HEK293T (cell line): ENCODE measurements around the gene MED16.

Experiments
- CTCF ChIA-PET: fragments of 350-600 bp; formaldehyde crosslinking; extraction: SDS; loops from one replicate; lab custom pipeline; 2021; ENCODE audit warnings: antibody characterized with exemption, inconsistent platforms; lab: Yijun Ruan, JAX
- POLR2A ChIA-PET: fragments of 350-600 bp; formaldehyde crosslinking; extraction: SDS; loops from one replicate; lab custom pipeline; 2020; ENCODE audit warnings: antibody characterized with exemption, inconsistent platforms; lab: Yijun Ruan, JAX
- DNase-seq: peaks from one replicate; pipeline ENCODE4 v3.0.0; 2012; ENCODE audit warnings: mixed read lengths; ENCODE audit errors: extremely low spot score
- ARNT ChIP-seq: fragments of 450-650 bp; IDR thresholded peaks from 2 replicates; pipeline ENCODE4 v1.6.1; 2017; ENCODE audit warnings: mild to moderate bottlenecking
- BHLHE40 ChIP-seq: fragments of 450-650 bp; IDR thresholded peaks from 2 replicates; pipeline ENCODE4 v1.6.1; 2016; ENCODE audit warnings: mild to moderate bottlenecking, moderate library complexity, borderline replicate concordance
- CTBP1 ChIP-seq: fragments of 450-650 bp; IDR thresholded peaks from 2 replicates; pipeline ENCODE4 v1.6.1; 2016; ENCODE audit warnings: borderline replicate concordance
- ELF4 ChIP-seq: fragments of 450-650 bp; IDR thresholded peaks from 2 replicates; pipeline ENCODE4 v1.6.1; 2017; ENCODE audit warnings: antibody characterized with exemption
- FOXA1 ChIP-seq: fragments of 450-650 bp; IDR thresholded peaks from 2 replicates; pipeline ENCODE4 v1.6.1; 2016; ENCODE audit warnings: mild to moderate bottlenecking
- FOXK2 ChIP-seq: fragments of 450-650 bp; IDR thresholded peaks from 2 replicates; pipeline ENCODE4 v1.6.1; 2016; ENCODE audit warnings: mild to moderate bottlenecking
- FOXM1 ChIP-seq: fragments of 450-650 bp; IDR thresholded peaks from 2 replicates; pipeline ENCODE4 v1.6.1; 2017; ENCODE audit warnings: mild to moderate bottlenecking, borderline replicate concordance
- HDGF ChIP-seq: fragments of 450-650 bp; IDR thresholded peaks from 2 replicates; pipeline ENCODE4 v1.6.1; 2017; ENCODE audit warnings: antibody characterized with exemption, borderline replicate concordance
- L3MBTL2 ChIP-seq: fragments of 450-650 bp; conservative IDR thresholded peaks from 2 replicates; pipeline ENCODE4 v1.6.1; 2016; ENCODE audit warnings: mild to moderate bottlenecking
- LEF1 ChIP-seq: fragments of 450-650 bp; IDR thresholded peaks from 2 replicates; pipeline ENCODE4 v1.6.1; 2017; ENCODE audit warnings: mild to moderate bottlenecking, borderline replicate concordance
- NFRKB ChIP-seq: fragments of 450-650 bp; IDR thresholded peaks from 2 replicates; pipeline ENCODE4 v1.6.1; 2016; ENCODE audit warnings: mild to moderate bottlenecking, moderate library complexity
- SP1 ChIP-seq: fragments of 450-650 bp; IDR thresholded peaks from 2 replicates; pipeline ENCODE4 v1.6.1; 2017
- SUZ12 ChIP-seq: fragments of 450-650 bp; IDR thresholded peaks from 2 replicates; pipeline ENCODE4 v1.6.1; 2016; ENCODE audit warnings: mild to moderate bottlenecking
- TARDBP ChIP-seq: fragments of 450-650 bp; IDR thresholded peaks from 2 replicates; pipeline ENCODE4 v1.6.1; 2016
- ZNF384 ChIP-seq: fragments of 450-650 bp; IDR thresholded peaks from 2 replicates; pipeline ENCODE4 v1.6.1; 2016
- TF ChIP-seq, protein P1 (sequence below): fragments of 450-650 bp; IDR thresholded peaks from 2 replicates; pipeline ENCODE4 v1.6.1; 2016

MED16 gene

DNA sequence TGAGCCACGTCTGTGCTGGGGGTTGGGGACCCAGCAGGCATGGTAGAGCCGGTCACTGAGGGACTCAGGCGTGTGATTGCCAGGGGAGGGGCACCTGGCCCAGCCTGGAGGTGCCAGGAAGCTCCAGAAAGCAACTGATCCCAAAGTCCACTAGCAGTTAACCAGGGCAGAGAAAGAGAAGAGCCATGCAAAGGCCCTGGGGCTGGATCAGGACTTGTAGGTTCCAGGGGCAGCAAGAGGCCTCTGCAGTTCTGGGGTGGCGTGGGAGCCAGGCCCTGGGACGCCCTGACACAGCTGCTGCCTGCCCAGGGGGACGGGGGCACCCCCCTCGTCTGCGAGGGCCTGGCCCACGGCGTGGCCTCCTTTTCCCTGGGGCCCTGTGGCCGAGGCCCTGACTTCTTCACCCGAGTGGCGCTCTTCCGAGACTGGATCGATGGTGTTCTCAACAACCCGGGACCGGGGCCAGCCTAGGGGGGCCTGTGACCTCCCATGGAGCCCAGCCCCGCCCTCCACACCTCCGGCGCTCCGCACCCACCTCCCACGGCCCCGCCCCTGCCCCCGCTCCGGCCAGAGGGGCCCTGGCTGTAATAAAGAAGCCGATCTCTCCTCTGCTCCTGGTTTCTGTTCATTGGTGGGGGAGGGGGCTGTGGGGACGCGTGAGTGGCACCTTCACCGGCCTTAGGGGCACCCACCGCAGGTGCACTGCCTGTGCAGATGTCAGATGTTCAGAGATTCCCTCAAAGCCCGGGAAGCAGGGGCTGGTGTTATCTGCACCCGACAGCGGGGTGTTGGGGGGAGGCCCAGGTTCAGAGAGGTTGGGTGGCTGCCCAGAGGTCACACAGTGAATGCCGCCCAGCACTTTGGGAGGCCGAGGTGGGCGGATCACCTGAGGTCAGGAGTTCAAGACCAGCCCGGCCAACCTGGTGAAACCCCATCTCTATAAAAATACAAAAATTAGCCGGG lies 61.3 kb downstream of the MED16 start:
- TF ChIP-seq LEF1 (no peak), FOXM1 (no peak), SP1 (no peak), CTBP1 (no peak), BHLHE40 (no peak), L3MBTL2 (no peak), ZNF384 (no peak)
- TF ChIP-seq, protein P1, sequence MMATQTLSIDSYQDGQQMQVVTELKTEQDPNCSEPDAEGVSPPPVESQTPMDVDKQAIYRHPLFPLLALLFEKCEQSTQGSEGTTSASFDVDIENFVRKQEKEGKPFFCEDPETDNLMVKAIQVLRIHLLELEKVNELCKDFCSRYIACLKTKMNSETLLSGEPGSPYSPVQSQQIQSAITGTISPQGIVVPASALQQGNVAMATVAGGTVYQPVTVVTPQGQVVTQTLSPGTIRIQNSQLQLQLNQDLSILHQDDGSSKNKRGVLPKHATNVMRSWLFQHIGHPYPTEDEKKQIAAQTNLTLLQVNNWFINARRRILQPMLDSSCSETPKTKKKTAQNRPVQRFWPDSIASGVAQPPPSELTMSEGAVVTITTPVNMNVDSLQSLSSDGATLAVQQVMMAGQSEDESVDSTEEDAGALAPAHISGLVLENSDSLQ: no peak
- ChIA-PET CTCF (no interaction called here), POLR2A (no interaction called here)
- DNase-seq: no peak

DNA sequence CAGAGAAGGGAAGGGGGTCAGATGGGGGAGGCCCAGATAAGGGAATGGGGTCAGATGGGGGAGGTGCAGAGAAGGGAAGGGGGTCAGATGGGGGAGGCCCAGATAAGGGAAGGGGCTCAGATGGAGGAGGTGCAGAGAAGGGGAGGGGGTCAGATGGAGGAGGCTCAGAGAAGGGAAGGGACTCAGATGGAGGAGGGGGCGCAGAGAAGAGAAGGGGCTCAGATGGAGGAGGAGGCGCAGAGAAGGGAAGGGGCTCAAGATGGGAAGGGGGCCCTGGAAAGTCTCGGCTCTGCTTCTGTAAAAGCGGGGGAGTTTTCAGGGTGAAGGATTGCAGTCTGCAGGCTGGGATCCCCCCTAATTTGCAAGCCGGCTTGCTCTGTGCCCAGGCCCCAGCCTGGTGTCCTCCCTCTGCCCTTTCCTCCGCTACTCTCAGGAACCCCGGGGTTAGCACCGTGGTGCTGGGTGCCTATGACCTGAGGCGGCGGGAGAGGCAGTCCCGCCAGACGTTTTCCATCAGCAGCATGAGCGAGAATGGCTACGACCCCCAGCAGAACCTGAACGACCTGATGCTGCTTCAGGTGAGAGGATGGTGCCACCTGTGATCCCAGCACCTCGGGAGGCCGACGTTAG lies 63.7 kb downstream of the MED16 start:
- CTCF ChIA-PET: no interaction called here
- TF ChIP-seq L3MBTL2 (no peak), NFRKB (no peak), BHLHE40 (no peak), CTBP1 (no peak), HDGF (no peak), FOXK2 (no peak), FOXM1 (no peak), ELF4 (no peak), LEF1 (no peak), SUZ12 (no peak), TARDBP (no peak), ZNF384 (no peak), SP1 (no peak), ARNT (no peak), FOXA1 (no peak)
- TF ChIP-seq, protein P1: no peak
- no peak for DNase-seq
- POLR2A ChIA-PET: no interaction called here

DNA sequence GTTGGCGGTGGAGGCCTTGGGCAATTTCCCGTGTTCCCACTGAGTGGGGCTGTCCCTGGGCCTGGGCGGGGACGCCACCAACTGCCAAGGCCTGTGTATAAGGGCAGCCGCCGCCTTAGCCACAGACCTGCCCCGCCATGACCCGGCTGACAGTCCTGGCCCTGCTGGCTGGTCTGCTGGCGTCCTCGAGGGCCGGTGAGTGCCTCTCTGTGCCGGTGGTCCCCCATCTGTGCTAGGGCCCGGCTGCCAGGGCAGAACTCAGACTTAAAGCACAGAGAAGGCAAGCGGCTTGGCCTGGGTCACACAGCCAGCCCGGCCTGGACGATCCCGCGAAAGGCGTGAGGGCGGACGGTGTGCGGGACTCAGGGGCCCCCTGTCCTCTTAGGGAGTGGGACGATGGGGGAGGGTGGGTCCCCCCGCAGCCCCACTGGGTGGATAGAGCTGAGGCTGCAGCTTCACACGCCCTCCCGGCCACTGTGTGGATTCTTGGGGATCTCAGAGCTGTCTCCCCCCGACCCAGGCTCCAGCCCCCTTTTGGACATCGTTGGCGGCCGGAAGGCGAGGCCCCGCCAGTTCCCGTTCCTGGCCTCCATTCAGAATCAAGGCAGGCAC lies 65.2 kb downstream of the MED16 start, which contains the start of gene AZU1:
Gene AZU1 (plus strand): TSS at position 128 of the 612 bp plus-strand sequence. CDS start 10 bp downstream, at position 138.
- no peak for DNase-seq
- ChIA-PET POLR2A (interaction anchor here (1.3 kb wide), 1 partner anchor 31 kb away, joined by 3 read pairs; no protein-coding TSS in a partner anchor), CTCF (no interaction called here)
- TF ChIP-seq FOXM1: no peak
- no peak for TF ChIP-seq L3MBTL2
- TF ChIP-seq CTBP1: no peak
- TF ChIP-seq ZNF384: no peak
- no peak for TF ChIP-seq HDGF
- TF ChIP-seq ELF4: no peak

DNA sequence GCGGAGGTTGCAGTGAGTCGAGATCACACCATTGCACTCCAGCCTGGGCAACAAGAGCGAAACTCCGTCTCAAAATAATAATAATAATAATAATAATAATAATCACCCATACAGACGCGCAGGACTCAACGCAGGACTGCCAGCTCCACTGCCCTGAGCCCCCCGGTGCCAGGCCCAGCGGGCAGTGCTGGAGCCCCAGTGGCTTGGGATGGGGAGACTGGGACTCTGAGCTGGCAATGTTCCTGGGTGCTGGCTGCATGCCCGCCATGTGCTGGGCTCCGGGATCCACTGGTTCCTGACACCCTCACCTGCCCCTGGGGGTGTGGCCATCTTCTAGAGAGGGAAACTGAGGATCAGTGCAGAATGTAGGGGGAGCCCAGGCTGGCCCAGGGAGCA lies 65.7 kb downstream of the MED16 start:
- ChIA-PET CTCF (no interaction called here), POLR2A (interaction anchor here (1.3 kb wide), 1 partner anchor 31 kb away, joined by 3 read pairs; no protein-coding TSS in a partner anchor)
- no peak for DNase-seq
- TF ChIP-seq HDGF (no peak), SP1 (no peak), FOXK2 (no peak), ZNF384 (no peak), CTBP1 (no peak), ARNT (no peak), NFRKB (no peak), L3MBTL2 (no peak), FOXA1 (no peak), TARDBP (no peak), FOXM1 (no peak), SUZ12 (no peak), BHLHE40 (no peak)
- TF ChIP-seq, protein P1: no peak

DNA sequence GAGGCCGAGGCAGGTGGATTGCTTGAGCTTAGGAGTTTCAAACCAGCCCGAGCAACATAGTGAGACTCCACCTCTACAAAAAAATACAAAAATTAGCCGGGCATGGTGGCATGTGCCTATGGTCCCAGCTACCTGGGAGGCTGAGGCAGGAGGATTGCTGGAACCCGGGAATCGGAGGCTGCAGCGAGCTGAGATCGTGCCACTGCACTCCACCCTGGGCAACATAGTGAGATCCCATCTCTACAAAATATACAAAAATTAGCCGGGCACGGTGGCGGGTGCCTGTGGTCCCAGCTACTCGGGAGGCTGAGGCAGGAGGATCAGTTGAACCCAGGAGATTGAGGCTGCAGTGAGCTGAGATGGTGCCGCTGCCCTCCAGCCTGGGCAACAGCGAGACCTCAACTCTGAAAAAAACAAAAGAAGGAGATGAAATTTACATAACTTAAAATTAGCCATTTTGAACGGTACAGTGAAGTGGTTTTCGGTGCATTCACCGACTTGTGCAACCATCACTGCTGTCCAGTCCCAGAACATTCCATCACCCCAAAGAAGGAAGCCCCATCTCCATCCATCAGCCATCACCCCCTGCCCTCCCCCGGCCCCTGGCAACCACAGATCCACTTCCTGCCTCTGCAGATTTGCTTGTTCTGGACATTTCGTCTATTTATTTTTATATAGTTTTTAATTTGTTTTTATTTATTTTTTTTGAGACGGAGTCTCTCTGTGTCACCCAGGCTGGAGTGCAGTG lies 66.9 kb downstream of the MED16 start:
- no peak for TF ChIP-seq ELF4
- no peak for TF ChIP-seq FOXA1
- TF ChIP-seq FOXM1: no peak
- TF ChIP-seq SP1: no peak
- no peak for TF ChIP-seq TARDBP
- no peak for TF ChIP-seq L3MBTL2
- TF ChIP-seq SUZ12: no peak
- TF ChIP-seq ZNF384: no peak
- TF ChIP-seq FOXK2: no peak
- no peak for TF ChIP-seq NFRKB
- TF ChIP-seq CTBP1: no peak
- TF ChIP-seq HDGF: no peak
- TF ChIP-seq ARNT: no peak
- POLR2A ChIA-PET: no interaction called here
- CTCF ChIA-PET: no interaction called here
- DNase-seq: no peak
